Fibroblast of skin of left quadriceps (primary cell): Measurements from ENCODE around the gene DCDC1.

ENCODE experiments used
- DNase-seq, 2 experiments: peaks; one replicate each; pipeline ENCODE4 v3.0.0-alpha.2; 2013; ENCODE audit warnings: low read depth in 2 of 2

Gene DCDC1

DNA sequence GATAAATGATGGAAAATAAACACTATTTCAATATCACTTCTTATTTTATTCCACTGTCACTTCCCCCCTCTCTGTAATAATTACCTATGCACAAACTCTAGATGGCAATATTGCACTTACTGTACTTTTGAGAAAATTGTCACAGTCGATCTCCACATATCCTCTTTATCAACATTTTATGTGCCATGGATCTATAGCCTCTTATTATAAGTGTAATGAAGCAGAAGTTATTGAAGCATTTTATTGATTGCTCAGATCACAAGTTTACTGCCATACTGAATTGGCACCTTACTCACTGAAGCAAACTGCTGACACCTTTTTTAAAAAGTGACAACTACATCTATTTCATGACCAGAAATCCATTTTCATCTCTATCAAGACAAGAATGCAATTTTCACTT lies 133.4 kb downstream of the DCDC1 start:
- DNase-seq = peak in 1 of 2 experiments; percentile 9

DNA sequence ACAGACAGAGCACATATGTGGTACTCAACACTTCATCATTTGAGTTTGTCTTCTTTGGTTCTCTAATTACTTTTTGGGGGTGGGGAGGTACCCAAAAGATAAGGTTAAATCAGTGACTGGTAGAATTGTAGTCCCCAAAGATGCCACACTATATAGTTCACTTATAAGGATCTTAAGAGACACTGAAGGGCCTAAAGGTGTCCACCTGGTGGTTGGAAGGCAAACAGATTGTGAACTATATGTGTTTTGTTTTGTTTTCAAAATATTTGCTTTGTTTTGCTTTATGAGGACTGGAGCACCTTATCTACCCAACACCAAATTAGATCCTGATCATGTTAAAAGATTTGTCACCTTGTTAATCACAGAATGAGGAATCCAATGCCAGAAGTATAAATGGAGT lies 136.1 kb downstream of the DCDC1 start:
- DNase-seq = no peak

DNA sequence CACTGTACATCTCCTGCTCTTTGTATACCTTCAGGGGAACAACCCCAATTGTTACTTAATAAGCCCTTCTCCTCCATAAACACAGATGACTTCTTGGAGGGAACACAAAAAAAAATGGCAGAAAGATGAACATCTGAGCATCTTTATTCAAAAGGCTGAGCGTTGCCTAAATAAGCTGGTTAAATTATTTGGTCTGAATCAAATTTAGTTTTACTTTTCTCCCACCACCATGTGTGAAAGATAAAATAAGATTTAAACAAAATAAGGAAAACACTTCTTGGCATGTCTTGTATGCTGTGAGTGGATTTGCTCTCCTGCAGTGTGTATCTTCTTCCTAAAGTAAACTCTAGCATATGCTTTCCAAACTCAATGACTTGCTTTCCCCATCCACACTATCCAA lies 137.9 kb downstream of the DCDC1 start:
- DNase-seq = no peak

DNA sequence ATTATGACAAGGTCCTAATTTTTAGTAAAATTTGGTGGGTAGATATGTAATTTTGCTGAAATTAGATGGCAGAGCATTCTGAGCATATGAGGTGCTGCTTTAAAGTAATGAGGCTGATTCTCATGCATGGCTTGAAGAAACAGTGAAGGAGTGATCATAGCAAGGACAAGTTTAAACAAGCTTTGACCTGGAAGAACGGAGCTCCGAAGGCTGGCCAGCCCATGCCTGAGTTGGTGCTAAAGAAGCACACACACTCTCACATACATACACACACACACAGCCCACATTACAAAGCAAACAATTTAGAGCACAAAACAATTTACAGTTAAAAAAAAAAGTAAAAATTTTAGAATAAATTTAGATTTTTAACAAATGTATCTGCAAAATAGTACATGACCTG lies 150.7 kb downstream of the DCDC1 start:
- no peak for DNase-seq

DNA sequence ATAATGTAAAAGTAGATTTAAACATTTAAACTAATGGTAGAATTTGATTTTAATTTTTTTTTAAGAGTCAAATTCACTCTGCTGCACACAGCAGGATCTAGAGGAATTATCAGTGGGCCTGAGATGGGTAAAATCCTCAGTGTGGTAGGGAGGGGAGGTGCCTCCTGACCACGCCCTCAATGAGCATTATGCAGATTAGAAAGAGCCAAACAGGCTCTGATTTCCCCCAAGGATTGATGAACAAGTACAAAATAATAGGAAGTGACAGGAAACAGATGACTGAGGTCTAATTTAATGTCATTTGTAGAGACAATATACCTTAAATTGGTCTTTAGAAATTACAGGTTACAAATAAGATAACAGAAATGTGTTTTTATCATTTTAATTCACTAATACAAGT lies 155.2 kb downstream of the DCDC1 start:
- no peak for DNase-seq

DNA sequence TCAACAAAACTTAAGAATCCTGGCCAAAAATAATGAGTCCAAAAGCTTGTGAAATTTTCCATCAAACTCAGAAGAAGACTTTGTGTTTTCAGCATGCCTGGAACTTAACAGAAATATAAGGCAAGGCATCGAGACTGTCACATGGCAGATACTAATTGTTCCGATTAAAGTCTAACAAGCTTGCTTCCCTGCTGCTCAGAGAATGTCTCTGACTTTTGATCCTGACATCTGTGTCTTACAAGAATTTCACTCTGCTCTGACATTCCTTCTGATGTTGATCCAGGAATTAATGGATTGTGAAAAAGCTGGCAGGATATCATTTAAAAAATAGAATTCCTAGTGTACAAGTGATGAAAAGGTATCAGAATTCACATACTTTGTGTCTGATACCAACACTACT lies 170.2 kb downstream of the DCDC1 start:
- DNase-seq = no peak

DNA sequence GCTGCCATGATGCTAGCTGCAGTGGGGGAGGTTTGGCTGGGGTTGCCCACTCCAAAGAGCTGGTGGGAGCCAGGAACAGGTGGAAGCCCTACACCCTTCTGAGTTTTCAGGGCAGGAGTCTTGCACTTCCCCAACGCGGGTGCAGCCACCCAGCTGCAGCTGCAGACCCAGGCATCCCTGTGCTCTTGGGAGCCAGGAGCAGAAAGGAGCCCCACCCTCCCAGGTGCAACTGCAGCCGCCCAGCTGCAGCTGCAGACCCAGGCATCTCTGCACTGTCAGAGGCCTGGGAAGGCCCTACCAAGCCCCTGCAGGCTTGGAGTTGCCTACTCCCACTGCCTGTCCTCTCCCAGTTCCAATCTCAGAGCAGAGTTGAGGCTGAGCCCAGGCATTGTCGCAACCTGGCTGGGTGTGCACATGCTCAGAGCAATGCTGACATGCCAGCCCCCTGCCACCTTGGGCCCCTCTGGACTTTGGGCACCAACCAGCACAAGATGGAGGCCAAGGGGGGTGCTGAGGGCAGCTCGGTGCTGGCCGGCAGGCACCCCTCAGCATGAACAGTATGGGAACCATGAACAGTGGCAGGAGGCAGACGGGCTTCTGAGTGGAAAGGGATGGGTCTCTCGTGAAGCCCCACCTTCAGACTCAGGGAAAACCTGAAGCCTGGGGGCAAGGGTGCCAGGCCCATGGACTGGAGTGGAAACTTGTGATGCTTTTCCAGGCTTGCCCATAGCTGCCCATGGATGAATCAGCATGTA lies 195.4 kb downstream of the DCDC1 start:
- DNase-seq = no peak

DNA sequence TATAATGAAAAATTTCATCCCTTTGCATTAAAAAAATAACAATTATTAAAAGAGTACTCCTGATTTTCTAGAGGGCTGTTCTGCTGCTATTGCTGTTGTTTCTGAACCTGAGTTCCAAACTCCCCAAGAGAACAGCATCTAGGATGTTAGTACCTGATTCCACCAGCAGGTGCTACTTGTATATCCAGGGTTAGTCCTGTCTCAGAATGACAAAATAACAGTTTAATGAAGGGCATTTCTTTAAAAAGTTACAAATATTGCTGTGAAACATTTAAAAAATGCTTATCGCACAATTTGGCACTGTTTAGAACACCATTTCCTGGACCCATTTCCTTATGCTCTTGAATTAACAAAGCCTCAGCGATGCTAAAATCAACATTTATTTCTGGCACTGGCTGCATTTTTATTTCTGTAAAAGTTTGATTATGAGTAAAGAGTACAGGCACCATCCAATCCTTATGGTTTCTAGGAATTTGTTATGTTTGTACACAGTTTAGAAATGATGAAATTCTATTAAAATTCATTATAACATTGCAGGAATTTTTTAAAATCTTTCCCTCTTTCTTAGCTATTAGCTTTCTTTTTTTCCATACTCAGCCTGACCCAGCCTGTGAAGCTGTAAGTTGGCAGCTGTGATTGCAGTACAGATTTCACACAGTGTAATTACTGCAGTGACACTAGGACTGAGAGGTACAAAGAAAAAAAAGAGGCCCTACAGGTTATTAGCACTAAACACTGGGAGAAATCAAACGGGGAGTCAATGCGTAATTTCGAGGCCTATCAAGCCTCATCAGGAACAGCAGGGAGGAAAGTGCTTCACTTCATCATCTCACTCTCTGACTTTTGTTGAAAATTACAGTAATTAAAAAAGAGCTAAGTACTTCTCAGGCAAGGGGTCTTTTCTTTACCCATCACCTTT lies 208.8 kb downstream of the DCDC1 start:
- no peak for DNase-seq

DNA sequence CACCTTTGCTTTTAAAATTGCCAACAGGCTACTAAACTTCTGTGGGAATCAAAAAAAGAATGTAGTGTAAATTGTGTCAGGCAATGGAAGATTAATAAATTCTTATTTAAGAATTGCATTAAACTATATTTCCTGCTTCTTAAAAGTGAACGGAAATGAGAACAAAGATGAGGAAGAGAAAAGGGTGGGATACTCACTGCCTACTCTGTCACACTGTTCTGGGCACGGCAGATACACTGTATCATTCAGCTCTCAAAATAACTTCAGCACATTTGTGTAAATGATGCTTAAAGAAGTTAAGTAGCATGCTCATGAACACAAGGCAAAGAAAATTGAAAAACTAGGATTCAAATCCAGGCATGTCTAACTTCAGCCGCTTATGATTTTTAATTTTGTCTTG lies 218.7 kb downstream of the DCDC1 start:
- DNase-seq = no peak

DNA sequence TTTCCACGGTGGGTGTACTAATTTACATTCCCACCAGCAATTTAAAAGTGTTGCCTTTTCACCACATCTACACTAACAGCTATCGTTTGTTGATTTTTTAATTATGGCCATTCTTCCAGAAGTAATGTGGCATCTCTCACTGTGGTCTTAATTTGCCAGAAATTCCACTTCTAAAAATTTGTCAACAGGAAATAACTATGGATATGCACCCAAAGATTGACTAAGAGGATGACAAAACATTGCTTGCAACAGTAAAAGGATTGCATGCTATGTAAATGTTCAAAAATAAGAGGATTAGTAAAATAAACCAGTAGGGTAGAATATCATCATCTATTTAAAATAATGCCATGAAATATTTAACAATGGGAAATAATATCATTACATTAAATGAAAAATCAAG lies 219.5 kb downstream of the DCDC1 start:
- DNase-seq = no peak

DNA sequence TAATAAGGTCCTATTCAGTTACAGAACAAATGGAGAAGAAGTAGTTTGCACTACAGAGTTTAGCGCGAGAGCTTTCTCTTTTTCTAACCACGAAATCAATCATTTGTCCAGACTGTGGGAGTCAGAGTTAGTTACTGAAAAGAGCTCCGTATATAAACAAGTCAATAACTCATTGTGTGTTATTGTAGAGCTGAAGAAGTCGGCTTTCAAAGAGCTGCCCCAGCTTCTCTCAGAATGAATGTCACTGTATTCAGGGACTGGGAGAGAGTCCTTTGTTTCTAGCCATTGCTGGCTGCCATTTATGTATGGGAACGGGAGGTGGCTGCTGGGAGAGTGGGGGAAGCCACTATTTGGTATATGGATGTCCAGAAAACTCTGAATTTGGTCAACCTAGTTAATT lies 227.8 kb downstream of the DCDC1 start:
- DNase-seq = no peak

DNA sequence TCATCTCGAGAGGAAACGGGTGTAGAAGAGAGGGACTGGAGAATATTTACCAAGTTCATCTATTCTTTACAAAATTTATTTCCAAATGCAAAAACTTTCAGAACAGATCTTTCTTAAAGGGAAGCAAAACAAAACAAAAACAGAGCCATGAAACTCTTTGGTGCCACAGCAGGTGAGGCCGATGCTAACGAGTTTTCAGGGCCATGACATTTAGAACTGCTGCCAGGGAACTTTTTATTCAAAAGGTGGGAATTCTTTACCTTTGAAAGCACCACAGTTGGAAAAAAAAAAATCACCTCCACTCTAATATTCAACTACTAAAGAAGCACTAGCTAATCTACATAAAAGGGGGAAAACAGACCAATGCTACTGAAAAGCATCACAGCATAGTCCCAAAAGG lies 230.1 kb downstream of the DCDC1 start:
- no peak for DNase-seq

DNA sequence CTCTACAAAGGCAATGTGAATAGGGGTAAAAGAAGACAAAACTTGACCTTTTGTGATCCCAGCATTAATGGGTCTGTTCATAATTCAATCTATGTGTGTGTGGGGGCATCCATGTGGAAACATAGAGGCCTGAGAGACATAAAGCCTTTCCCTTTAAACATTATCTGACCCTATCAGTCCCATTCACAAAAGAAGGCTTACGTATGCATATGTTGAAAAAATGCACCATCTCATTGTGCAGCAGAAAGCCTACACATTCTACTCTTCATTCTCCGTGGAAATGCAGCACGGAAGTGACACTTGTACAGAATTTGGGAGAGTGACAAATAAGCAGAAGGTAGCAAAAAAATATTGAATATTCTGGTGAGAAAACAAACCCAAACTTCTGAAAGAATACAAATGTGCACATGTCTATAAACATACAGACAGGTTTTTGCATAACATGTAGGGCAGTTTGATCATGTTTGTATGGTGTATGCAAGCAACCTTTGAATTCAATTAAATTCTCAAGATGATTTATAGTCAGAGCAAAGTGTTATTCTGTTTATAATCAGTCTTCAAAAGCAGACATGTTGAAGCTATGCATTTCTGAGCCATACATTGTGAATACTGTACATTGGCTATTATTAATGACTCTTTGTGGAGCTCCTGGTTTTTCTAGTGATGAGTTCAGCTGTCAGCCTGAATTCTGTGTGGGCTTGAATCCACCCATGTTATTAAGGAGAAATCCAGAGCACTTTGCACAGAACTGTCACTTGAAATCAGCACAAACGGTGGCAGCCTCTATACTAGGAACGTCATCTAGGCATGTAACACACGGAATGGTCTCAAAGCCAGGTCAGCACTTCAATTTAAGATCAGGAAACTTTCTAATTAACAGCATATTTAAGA lies 236.8 kb downstream of the DCDC1 start:
- no peak for DNase-seq

DNA sequence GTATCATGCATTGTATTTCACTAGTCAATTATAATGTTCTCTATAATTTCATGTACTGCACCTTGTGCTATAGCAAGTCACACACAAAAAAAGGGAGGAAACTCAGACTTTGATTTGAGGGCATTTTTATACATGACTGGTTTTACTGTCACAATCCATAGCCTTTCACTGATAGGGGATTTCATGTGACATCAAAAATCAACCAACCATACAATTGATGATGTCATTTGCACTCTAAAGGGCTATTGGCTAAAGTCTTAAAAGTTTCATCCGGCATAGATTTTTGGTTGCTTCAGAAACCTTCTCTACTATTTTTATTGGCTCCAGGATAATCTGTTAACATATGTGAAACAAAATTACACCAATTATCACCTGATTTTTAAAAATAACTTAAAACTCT lies 237.8 kb downstream of the DCDC1 start:
- no peak for DNase-seq

DNA sequence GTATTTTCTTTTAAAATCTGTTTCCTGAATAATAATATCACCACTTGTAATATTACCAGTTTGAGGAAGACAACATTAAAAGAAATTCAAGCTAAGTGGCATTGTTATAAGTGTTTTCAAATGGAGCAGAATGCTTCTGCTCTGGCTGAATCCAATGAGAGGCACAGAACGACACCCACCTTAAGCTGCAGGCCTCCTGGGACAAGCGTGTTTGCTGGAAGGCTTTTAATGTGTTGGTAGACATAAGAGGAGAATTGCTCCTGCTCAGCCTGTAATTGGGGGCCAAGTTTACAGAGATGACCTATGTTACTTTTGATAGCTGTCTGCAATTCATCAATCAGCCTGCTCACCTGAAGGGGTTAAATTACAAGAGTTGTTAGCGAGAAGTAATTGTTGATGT lies 242.2 kb downstream of the DCDC1 start:
- DNase-seq = no peak

DNA sequence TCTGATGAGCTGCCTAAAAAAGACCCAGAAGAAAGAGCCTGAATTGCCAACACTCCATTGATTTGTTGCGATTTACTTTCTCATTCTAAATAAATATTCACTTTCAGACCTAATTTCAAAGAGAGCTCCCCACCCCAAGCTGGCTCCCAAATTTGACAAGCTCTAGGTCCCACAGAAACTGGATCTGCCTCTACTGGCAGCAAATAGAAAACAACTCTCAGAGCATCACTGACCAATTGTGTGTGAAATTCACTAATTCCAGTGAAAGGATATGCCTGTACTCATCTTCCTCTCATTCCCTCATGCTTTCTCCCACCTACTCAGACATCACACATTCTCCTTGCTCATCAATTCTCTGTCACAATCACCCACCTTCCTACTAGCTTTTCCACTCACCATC lies 249.1 kb downstream of the DCDC1 start:
- no peak for DNase-seq

DNA sequence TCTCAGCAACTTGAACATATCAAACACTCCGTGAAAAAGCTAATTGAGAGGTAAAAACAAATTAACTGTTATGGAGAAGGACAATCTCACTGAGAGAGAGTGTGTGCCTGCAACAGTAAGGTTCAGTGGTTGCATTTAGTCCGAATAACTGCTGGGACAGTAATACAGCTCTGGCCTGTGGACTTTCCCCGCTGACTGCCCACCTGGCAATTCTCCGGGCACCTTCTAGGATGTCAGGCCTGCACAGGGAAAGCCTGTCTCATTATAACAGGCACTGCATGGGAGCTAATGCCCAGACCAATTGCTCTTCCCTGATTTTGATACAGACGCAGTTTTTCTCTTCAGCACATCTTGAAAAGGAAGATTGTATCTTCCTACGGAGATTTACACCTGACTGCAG lies 251.0 kb downstream of the DCDC1 start:
- DNase-seq = no peak

DNA sequence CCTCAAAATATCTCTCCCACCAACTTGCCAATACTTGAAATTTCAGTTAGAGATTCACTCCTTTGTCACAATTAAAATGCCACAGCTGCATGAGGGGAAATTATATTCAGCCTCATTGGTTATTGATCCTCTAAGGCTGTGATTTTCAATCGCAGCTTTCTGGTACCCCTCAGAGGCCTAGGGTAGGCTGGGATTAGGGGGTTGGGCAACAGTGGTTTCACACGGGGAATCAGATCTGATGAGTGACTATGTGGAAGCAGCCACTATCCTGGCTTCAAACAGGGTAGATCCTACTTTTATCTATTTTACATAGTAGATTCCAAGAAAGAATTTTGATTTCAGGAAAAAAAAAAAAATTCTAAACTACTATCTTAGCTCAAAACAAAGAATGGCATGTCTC lies 252.5 kb downstream of the DCDC1 start:
- DNase-seq = no peak

DNA sequence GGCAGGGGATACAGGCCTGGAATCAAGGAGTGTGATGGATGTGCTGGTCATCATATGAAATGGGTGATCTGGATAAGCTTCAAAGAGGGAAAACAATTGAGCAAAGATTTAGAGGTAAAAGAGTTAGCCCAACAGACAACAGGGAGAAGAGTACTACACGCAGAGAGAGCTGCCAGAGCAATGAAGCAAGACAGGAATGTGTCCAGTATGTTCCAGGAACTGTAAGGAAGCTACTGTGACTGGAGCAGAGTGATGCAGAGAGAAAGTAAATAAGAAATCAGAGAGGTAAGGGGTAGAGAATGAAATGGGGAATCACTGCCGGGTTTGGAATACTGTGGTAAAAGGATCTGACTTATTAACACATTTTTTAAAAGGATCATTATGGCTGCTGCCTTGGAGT lies 255.1 kb downstream of the DCDC1 start:
- no peak for DNase-seq

DNA sequence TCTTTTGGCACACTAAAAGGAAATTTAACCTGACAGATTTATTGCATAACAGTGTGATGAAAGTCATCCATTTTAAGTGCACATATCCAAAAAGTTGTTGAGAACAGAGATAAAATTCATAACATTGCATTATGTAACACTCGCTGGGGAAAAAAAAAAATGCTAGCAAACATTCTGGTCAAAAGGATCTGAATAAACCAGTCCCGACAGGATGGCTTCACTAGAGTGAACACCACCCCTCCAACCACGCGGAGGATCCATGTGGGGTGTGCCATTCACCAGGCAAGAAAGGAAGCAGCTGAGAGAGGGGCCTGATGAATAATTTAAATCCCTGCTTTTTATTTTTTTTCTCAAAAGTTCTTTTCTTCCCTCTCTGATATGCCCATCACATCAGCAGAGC lies 258.7 kb downstream of the DCDC1 start:
- no peak for DNase-seq

DNA sequence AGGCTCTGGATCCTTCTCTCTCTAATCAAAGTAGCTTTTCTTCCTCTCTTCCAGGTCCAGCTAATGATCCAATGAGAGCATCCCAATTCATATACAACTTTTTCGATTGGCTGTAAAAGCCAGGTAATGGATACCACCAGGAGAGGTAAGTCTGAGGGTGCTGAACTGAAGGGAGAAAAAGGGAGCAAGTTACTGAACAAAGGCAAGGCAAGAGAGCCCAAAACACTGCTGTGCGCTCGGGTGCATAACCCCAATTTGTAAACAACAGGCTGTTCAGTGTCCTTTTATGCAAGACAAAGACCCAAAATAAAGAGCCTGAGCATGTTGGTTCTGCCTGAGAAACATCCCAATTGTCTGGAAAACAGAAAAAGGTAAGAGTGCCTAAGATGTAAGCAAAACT lies 260.1 kb downstream of the DCDC1 start:
- DNase-seq = no peak

DNA sequence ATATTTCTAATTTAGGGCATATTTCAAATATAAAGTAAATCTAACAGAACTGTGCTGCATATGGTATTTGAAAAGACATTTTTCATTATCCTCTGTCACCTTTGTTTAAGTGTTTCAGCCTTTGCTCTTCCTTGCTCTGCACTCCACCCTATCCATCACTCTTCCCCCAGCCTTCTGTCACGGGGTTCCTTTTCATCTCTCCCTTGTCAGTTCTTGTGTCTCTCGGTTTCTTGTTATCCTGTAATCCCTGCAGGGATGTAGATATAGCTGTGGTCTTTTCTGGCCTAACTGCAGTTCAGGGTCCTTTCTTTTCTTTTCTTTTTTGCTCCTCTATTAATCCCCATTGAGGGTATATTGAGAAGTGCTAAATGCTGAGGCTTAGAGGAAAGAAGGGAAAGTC lies 261.9 kb downstream of the DCDC1 start:
- no peak for DNase-seq
